ENCODE measurements around the gene C5AR2. TPM values are rescaled to one million over a fixed set of nuclear protein-coding genes. Genes with fewer than 3 reads are reported as not detected.

The C5AR2 gene
- total RNA-seq: not detected in 2 replicates

DNA sequence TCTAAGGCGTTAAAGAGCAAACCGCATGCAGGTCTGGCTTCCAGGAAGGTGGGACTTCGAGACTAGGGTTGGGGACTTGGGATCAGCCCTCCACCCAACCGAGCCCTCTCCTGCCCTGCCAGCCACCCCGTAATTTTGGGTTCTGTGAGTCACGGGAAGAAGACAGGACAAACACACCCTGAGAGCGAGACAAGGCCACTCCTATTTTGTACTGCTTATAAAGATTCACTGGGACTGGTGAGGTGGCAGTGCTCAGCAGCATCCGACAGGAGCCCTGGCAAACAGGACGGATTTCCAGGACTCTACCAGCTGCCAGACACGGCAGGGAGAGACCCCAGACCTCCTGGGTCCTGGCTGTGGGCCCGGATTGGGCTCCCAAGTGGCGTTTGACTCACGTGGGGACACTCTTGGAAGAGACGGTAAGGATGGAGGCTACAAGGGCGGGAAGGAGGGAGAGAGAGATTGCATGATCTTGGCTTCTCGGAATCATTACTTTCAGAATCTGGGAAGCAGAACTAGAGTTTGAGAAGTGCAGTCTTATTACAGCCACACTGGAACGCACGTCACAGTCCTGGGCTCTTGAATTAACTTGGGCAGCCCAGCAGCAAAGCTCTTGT lies at the start of gene C5AR2:
C5AR2 (plus strand) TSS at position 245 of the 617 bp plus-strand sequence. CDS start 8,625 bp downstream, outside the sequence.

DNA sequence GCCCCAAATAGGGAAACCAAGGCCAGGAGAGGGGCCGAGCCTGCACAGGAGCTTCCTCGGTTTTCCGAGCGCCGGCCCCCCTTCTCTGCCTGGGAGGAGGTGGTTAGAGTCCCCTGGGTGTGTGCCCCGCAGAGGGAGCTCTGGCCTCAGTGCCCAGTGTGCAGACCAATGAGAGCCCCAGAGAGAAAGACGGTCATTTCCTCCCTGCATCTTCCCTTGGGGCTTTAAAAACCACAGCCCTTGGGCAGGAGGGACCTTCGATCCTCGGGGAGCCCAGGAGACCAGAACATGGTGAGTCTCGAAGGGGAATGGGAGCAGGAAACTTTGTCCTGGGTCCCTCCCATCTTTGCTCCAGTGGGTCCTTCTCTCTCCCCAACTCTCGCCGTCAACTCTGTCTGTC lies 22.4 kb upstream of the C5AR2 start, which contains the start of gene C5AR1:
C5AR1 (plus strand) TSS at position 254 of the 400 bp plus-strand sequence; CDS start at position 289, 35 bp downstream.

DNA sequence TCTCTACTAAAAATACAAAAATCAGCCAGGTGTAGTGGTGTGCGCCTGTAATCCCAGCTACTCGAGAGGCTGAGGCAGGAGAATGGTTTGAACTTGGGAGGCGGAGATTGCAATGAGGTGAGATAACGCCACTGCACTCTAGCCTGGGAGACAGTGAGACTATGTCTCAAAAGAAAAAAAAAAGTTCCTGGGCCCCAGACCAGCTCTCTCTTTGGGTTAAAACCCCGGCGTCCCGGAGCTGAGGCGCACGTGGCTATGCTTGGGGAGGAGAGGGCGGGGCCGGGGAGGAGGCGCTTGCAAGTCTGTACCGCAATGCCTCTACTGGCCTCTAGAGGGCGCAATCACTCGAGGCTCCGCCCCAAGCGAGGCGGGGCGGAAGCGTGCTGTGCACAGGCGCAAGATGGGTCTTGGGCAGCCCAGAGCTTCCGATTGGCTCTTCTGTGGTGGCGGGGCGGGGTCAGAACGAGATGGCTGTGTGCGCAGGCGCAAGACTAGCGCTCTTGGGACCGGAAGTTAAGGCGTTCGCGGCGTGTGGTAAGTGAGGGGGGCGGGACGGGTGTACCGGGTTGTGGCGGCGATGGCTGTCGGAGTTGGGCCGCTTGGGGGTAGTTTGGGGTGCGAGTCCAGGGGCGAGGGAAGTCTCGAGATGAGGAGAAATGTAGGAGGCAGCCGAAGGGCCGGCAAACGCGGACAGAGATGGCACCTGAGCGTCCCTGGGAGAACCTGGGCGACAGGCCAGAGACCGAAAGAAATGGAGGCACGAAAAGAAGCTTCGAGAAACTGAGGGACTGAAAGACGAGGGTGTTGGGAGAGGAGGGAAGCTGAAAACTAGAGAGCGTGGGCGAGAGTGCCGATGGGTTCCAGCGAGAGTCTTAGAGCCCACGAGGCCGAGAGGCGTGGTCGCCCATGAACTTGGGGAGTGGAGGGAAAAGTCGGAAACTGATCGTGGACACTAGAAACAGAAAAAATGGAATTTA lies 17.1 kb downstream of the C5AR2 start, which contains the start of gene DHX34:
DHX34 (plus strand) TSS at position 497 of the 977 bp plus-strand sequence. CDS start 3,716 bp downstream, outside the sequence.

Other genes starting within 250 kb of the C5AR2 start
- gene ZC3H4, start 218.4 kb upstream of the C5AR2 start, total RNA-seq: 13.0 and 14.6 TPM in 2 replicates
- 99.1 and 109 TPM in 2 replicates for gene SAE1, start 201.3 kb upstream of the C5AR2 start, total RNA-seq
- 4.0 and 5.8 TPM in 2 replicates for gene BBC3, start 101.0 kb upstream of the C5AR2 start, total RNA-seq
- 19.7 and 21.7 TPM in 2 replicates for gene CCDC9, start 75.7 kb upstream of the C5AR2 start, total RNA-seq
- 6.2 and 9.9 TPM in 2 replicates for gene INAFM1, start 57.3 kb upstream of the C5AR2 start, total RNA-seq
- gene C5AR1, start 22.3 kb upstream of the C5AR2 start, total RNA-seq: 0.18 and 0.49 TPM in 2 replicates
- gene DHX34, start 17.1 kb downstream of the C5AR2 start, total RNA-seq: 7.8 and 8.8 TPM in 2 replicates
- gene MEIS3, start 87.4 kb downstream of the C5AR2 start, total RNA-seq: 48.1 and 65.3 TPM in 2 replicates
- gene SLC8A2, start 139.7 kb downstream of the C5AR2 start, total RNA-seq: under 0.01 and 0.32 TPM in 2 replicates
- 3.7 and 9.0 TPM in 2 replicates for gene KPTN, start 152.0 kb downstream of the C5AR2 start, total RNA-seq
- 97.8 and 147 TPM in 2 replicates for gene NAPA, start 182.9 kb downstream of the C5AR2 start, total RNA-seq
- under 0.01 and 1.1 TPM in 2 replicates for gene ZNF541, start 241.0 kb downstream of the C5AR2 start, total RNA-seq